ENCODE measurements around the gene GJB5.

- no peak for TF ChIP-seq CTCF (conservative IDR thresholded peaks at IDR 0.05; ENCODE audit: low read length)
- TF ChIP-seq EZH2phosphoT487 (IDR thresholded peaks at IDR 0.05; ENCODE audit: borderline replicate concordance): no peak
Observed at GRCh38 chr1:34790985-34791384, 36.1 kb downstream of the GJB5 start.
